Keratinocyte (primary cell): Measurements from ENCODE around the gene ZFP91. TPM values are rescaled to one million over a fixed set of nuclear protein-coding genes. Genes with fewer than 3 reads are reported as not detected.

ENCODE experiments used
- DNase-seq: peaks from one replicate; pipeline ENCODE4 v3.0.0-alpha.2; 2011; ENCODE audit warnings: low read depth, missing footprints, low spot score
- FAIRE-seq: peaks from 2 replicates; lab custom pipeline; 2011; peaks lifted over from hg19 to GRCh38; lab: Jason Lieb, UNC
- H2AFZ ChIP-seq: 2 replicates; pipeline ENCODE4 v1.6.0; 2012; ENCODE audit warnings: low read length, control low read depth, inconsistent platforms; ENCODE audit not compliant: control insufficient read depth
- H3K27ac ChIP-seq: 2 replicates; pipeline ENCODE4 v1.5.1; 2011; ENCODE audit warnings: low read length; ENCODE audit not compliant: control insufficient read depth, insufficient read depth
- H3K27me3 ChIP-seq: 3 replicates; pipeline ENCODE4 v1.6.0; 2011; ENCODE audit warnings: low read length; ENCODE audit not compliant: control insufficient read depth, insufficient read depth; ENCODE audit errors: extremely low read depth
- H3K36me3 ChIP-seq, 2 experiments: 2 replicates in 1 of 2; 3 replicates in 1 of 2; pipeline ENCODE4 v1.5.1; 2011; ENCODE audit warnings: low read length in 2 of 2, mild to moderate bottlenecking in 1 of 2; ENCODE audit not compliant: control insufficient read depth in 2 of 2, insufficient read depth in 2 of 2; ENCODE audit errors: extremely low read depth in 1 of 2
- H3K4me1 ChIP-seq: 3 replicates; pipeline ENCODE4 v1.5.1; 2011; ENCODE audit warnings: low read length; ENCODE audit not compliant: control insufficient read depth, insufficient read depth; ENCODE audit errors: extremely low read depth
- H3K4me2 ChIP-seq: 3 replicates; pipeline ENCODE4 v1.6.0; 2011; ENCODE audit warnings: low read depth, low read length; ENCODE audit not compliant: control insufficient read depth, insufficient read depth; ENCODE audit errors: extremely low read depth
- H3K4me3 ChIP-seq, 3 experiments: fragments of 200-600 bp in 1 of 3; sonication (generic) in 1 of 3; 2 replicates in 2 of 3; 3 replicates in 1 of 3; pipeline ENCODE4 v1.5.1; 2011 to 2016; ENCODE audit warnings: low read length in 3 of 3, mild to moderate bottlenecking in 3 of 3, control low read depth in 2 of 3, inconsistent platforms in 1 of 3, low read depth in 1 of 3, mixed read lengths in 1 of 3, mixed run types in 1 of 3, moderate library complexity in 1 of 3; ENCODE audit not compliant: control insufficient read depth in 2 of 3, insufficient read depth in 2 of 3; ENCODE audit errors: extremely low read depth in 1 of 3
- H3K79me2 ChIP-seq: 2 replicates; pipeline ENCODE4 v1.6.0; 2012; ENCODE audit warnings: low read length; ENCODE audit not compliant: control insufficient read depth, insufficient read depth
- H3K9ac ChIP-seq: 3 replicates; pipeline ENCODE4 v1.6.0; 2011; ENCODE audit warnings: low read length; ENCODE audit not compliant: control insufficient read depth, insufficient read depth; ENCODE audit errors: extremely low read depth
- H3K9me1 ChIP-seq: 3 replicates; pipeline ENCODE4 v1.6.0; 2011; ENCODE audit warnings: low read length; ENCODE audit not compliant: control insufficient read depth, insufficient read depth; ENCODE audit errors: extremely low read depth
- H3K9me3 ChIP-seq: 2 replicates; pipeline ENCODE4 v1.5.1; 2012; ENCODE audit warnings: low read depth, low read length; ENCODE audit not compliant: control insufficient read depth
- H4K20me1 ChIP-seq: 3 replicates; pipeline ENCODE4 v1.6.0; 2011; ENCODE audit warnings: low read length; ENCODE audit not compliant: control insufficient read depth, insufficient read depth; ENCODE audit errors: extremely low read depth
- CTCF ChIP-seq, 3 experiments: IDR thresholded peaks in 1 of 3; conservative IDR thresholded peaks in 1 of 3; optimal IDR thresholded peaks in 1 of 3; 2 replicates in 2 of 3; 3 replicates in 1 of 3; pipeline versions ENCODE3 to v1.5.1; 2011; ENCODE audit warnings: low read length in 3 of 3, mild to moderate bottlenecking in 3 of 3, moderate library complexity in 2 of 3, control low read depth in 1 of 3, inconsistent platforms in 1 of 3; ENCODE audit not compliant: insufficient read depth in 2 of 3; ENCODE audit errors: extremely low read depth in 1 of 3
- EZH2 ChIP-seq: IDR thresholded peaks from one replicate; pipeline ENCODE4 v1.6.1; 2012; ENCODE audit warnings: inconsistent platforms, mild to moderate bottlenecking, low read length, moderate library complexity
- dilution Hi-C: fragments of 300-500 bp; cut with MboI; formaldehyde crosslinking; loops from one replicate; pipeline ENCODE4 v1.7.0; 2020; ENCODE audit warnings: low sequenced_read_pairs; ENCODE audit not compliant: extremely low pct_ligation_motif_present
- polyA plus RNA-seq, 5 experiments: library from polyadenylated mRNA; depleted of rRNA in 3 of 5; stranded (reverse) in 3 of 5; stranded (forward) in 1 of 5; unstranded in 1 of 5; fragments of >200 nt; gene quantifications; 1 replicate in 1 of 5; 2 replicates in 3 of 5; 3 replicates in 1 of 5; pipeline versions ENCODE4 v1.2.1 to v1.2.3, GENCODE V29; 2011 to 2012; ENCODE audit warnings: missing spikeins in 2 of 5, low read depth in 1 of 5, low replicate concordance in 1 of 5

The ZFP91 gene
- polyA plus RNA-seq, 1 donor (not counting 4 experiments of a cell fraction or from before 2014, with no cell fraction given), result 45.6 TPM

DNA sequence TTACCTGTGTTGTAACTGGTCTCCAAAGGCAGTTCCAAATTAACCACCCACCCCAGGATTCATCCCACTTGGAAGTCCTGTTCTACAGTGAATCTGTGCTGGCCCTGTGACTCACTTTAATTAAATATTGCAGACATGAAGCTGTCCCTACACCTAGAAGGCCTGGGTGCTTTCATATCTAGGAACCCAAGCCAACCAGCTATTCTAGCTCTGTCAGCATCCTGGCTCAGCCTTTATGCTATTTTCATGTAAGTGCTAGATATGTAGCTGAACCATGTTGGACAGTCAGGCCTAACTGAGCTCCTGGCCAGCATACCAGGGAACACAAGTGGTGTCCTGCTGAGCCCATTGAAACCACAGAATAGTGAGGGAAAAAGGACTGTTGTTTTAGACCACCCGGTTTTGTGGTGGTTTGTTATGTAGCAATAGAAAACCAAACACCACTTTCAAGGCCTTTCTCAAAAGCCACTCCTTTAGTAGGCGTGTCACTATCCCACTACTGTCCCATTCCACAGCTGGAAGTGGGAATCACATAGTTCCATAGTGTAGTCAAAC is 73.9 kb downstream of the ZFP91 start:
- dilution Hi-C loops, result no loop called here
- Histone ChIP-seq H3K9me3 (no peaks in the 10 kb centered on the region), H3K79me2 (no peaks in the 10 kb centered on the region), H3K27ac (no peak overlapping the region), H3K36me3 (no peaks in the 10 kb centered on the region), H3K4me3 (no peak overlapping the region), H3K9ac (no peak overlapping the region), H3K9me1 (no peaks in the 10 kb centered on the region), H3K4me2 (no peak overlapping the region), H4K20me1 (no peaks in the 10 kb centered on the region), H3K27me3 (no peaks in the 10 kb centered on the region), H2AFZ (no peak overlapping the region), H3K4me1 (no peaks in the 10 kb centered on the region)
- TF ChIP-seq CTCF (optimal IDR thresholded peaks at IDR 0.05 in 1 of 3, IDR thresholded peaks at IDR 0.05 in 1 of 3, conservative IDR thresholded peaks at IDR 0.05 in 1 of 3; ENCODE audit: extremely low read depth in 1 of 3, insufficient read depth in 2 of 3, low read length in 3 of 3), result no peak
- DNase-seq (no peak), FAIRE-seq (no peak)

GRCh38 chr11:58654079-58654907 is 75.4 kb downstream of the ZFP91 start:
- Histone ChIP-seq H3K9ac (no peak overlapping the region), H3K4me1 (peaks cover 9% of the 10 kb centered on the region), H3K36me3 (no peaks in the 10 kb centered on the region), H3K9me3 (no peaks in the 10 kb centered on the region), H3K79me2 (no peaks in the 10 kb centered on the region), H3K4me2 (no peak overlapping the region), H3K27ac (no peak overlapping the region), H4K20me1 (no peaks in the 10 kb centered on the region), H2AFZ (no peak overlapping the region), H3K27me3 (no peaks in the 10 kb centered on the region), H3K4me3 (no peak overlapping the region), H3K9me1 (no peaks in the 10 kb centered on the region)
- dilution Hi-C loops, result no loop called here
- FAIRE-seq (peak; percentile 81), DNase-seq (peak; percentile 21)
- TF ChIP-seq EZH2 (no peak), CTCF (optimal IDR thresholded peaks at IDR 0.05 in 1 of 3, IDR thresholded peaks at IDR 0.05 in 1 of 3, conservative IDR thresholded peaks at IDR 0.05 in 1 of 3; ENCODE audit: extremely low read depth in 1 of 3, insufficient read depth in 2 of 3, low read length in 3 of 3) (peak; percentile 85 to 94 (median 94))
